Measurements from ENCODE around the gene UTS2. TPM values are rescaled to one million over a fixed set of nuclear protein-coding genes. Genes with fewer than 3 reads are reported as not detected.

The UTS2 gene
- total RNA-seq, 1 donor from 2014 or later, result not detected

GRCh38 chr1:7878027-7878426, 25.2 kb upstream of the UTS2 start:
- intact Hi-C loops (cut with micrococcal nuclease), result no loop called here
- Mint-ChIP-seq H3K27me3 (ENCODE audit: insufficient read depth) (peaks cover 4% of the 10 kb centered on the region), H3K9me3 (peaks cover 16% of the 10 kb centered on the region), H3K4me3 (no peak overlapping the region), H3K27ac (no peak overlapping the region), H3K4me1 (ENCODE audit: low read depth) (peaks cover 6% of the 10 kb centered on the region), H3K36me3 (ENCODE audit: low read depth) (no peaks in the 10 kb centered on the region)
- DNase-seq (ENCODE audit: low spot score), result no peak

- Mint-ChIP-seq H3K27ac (no peak overlapping the region), H3K36me3 (ENCODE audit: low read depth) (no peaks in the 10 kb centered on the region), H3K4me3 (no peak overlapping the region), H3K9me3 (peaks cover 16% of the 10 kb centered on the region), H3K4me1 (ENCODE audit: low read depth) (peaks cover 6% of the 10 kb centered on the region), H3K27me3 (ENCODE audit: insufficient read depth) (peaks cover 4% of the 10 kb centered on the region)
- intact Hi-C loops (cut with micrococcal nuclease), result no loop called here
- DNase-seq (ENCODE audit: low spot score), result no peak
Measured at GRCh38 chr1:7873801-7874795, 21.2 kb upstream of the UTS2 start.

DNA sequence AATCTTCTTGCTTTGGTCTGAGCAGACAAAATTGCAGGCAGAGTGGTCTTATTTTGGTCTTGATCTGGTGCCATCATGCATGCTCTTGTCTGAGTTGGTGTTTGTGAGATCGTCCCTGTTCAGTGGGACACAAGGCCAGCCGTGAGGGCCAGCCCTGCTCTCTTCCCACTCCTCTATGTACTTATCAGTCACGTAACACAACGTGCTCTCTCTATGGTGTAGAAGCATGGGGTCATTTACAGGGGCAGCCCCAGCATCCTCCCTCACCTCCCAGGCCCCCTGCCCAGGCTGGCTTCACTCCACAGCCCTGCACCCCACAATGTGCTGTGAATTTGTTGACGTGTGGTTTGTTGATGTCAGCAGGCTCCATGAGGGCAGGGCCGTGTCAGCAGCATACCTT, 18.3 kb upstream of the UTS2 start:
- no peaks in the 10 kb centered on the region for H3K4me1 Mint-ChIP-seq (ENCODE audit: low read depth)
- H3K27me3 Mint-ChIP-seq (ENCODE audit: insufficient read depth), result peaks cover under 1% of the 10 kb centered on the region
- no peak overlapping the region for H3K27ac Mint-ChIP-seq
- DNase-seq (ENCODE audit: low spot score), result no peak
- intact Hi-C loops (cut with micrococcal nuclease), result no loop called here
- no peaks in the 10 kb centered on the region for H3K36me3 Mint-ChIP-seq (ENCODE audit: low read depth)
- H3K4me3 Mint-ChIP-seq, result no peak overlapping the region
- H3K9me3 Mint-ChIP-seq, result no peaks in the 10 kb centered on the region

GRCh38 chr1:7869136-7869920, 16.5 kb upstream of the UTS2 start:
- DNase-seq (ENCODE audit: low spot score), result no peak
- H3K4me1 Mint-ChIP-seq (ENCODE audit: low read depth), result no peaks in the 10 kb centered on the region
- intact Hi-C loops (cut with micrococcal nuclease), result no loop called here
- H3K4me3 Mint-ChIP-seq, result no peak overlapping the region
- H3K36me3 Mint-ChIP-seq (ENCODE audit: low read depth), result no peaks in the 10 kb centered on the region
- peaks cover 2% of the 10 kb centered on the region for H3K27me3 Mint-ChIP-seq (ENCODE audit: insufficient read depth)
- H3K27ac Mint-ChIP-seq, result no peak overlapping the region
- no peaks in the 10 kb centered on the region for H3K9me3 Mint-ChIP-seq

GRCh38 chr1:7868070-7868780, 15.4 kb upstream of the UTS2 start:
- peaks cover 2% of the 10 kb centered on the region for H3K27me3 Mint-ChIP-seq (ENCODE audit: insufficient read depth)
- DNase-seq (ENCODE audit: low spot score), result no peak
- intact Hi-C loops (cut with micrococcal nuclease), result no loop called here
- no peaks in the 10 kb centered on the region for H3K36me3 Mint-ChIP-seq (ENCODE audit: low read depth)
- H3K9me3 Mint-ChIP-seq, result no peaks in the 10 kb centered on the region
- no peaks in the 10 kb centered on the region for H3K4me1 Mint-ChIP-seq (ENCODE audit: low read depth)
- no peak overlapping the region for H3K27ac Mint-ChIP-seq
- no peak overlapping the region for H3K4me3 Mint-ChIP-seq

DNA sequence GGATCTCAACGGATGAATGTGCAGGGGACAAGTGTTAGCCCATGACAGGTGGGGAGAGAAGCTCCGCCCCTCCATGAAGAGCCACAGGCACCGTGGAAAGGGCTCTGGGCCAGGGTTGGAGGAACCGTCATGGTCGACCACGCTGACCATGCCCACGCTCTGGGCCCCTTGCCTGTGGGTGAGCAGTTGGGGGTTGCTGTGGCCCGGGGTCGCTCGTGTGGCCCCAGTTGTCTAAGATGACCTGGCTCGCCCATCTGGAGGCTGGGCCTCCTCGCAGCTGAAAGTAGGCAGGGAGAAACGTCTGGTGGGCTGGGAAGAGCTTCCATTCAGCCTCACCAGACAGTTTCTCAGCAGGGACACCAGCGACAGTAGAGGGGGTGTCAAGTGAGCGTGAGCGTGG, 13.1 kb upstream of the UTS2 start:
- Mint-ChIP-seq H3K9me3 (no peaks in the 10 kb centered on the region), H3K4me3 (no peak overlapping the region), H3K4me1 (ENCODE audit: low read depth) (no peaks in the 10 kb centered on the region), H3K27ac (no peak overlapping the region), H3K27me3 (ENCODE audit: insufficient read depth) (peaks cover 2% of the 10 kb centered on the region), H3K36me3 (ENCODE audit: low read depth) (no peaks in the 10 kb centered on the region)
- DNase-seq (ENCODE audit: low spot score), result no peak
- intact Hi-C loops (cut with micrococcal nuclease), result no loop called here

- Mint-ChIP-seq H3K9me3 (no peaks in the 10 kb centered on the region), H3K4me3 (no peak overlapping the region), H3K27ac (no peak overlapping the region), H3K27me3 (ENCODE audit: insufficient read depth) (peaks cover 4% of the 10 kb centered on the region), H3K36me3 (ENCODE audit: low read depth) (no peaks in the 10 kb centered on the region), H3K4me1 (ENCODE audit: low read depth) (no peaks in the 10 kb centered on the region)
- intact Hi-C loops (cut with micrococcal nuclease), result no loop called here
- DNase-seq (ENCODE audit: low spot score), result no peak
Measured at GRCh38 chr1:7863756-7864328, 11.0 kb upstream of the UTS2 start.

- H3K9me3 Mint-ChIP-seq, result no peaks in the 10 kb centered on the region
- no peak overlapping the region for H3K27ac Mint-ChIP-seq
- H3K27me3 Mint-ChIP-seq (ENCODE audit: insufficient read depth), result peaks cover 4% of the 10 kb centered on the region
- no peak overlapping the region for H3K4me3 Mint-ChIP-seq
- intact Hi-C loops (cut with micrococcal nuclease), result no loop called here
- H3K4me1 Mint-ChIP-seq (ENCODE audit: low read depth), result no peaks in the 10 kb centered on the region
- no peak for DNase-seq (ENCODE audit: low spot score)
- H3K36me3 Mint-ChIP-seq (ENCODE audit: low read depth), result no peaks in the 10 kb centered on the region
Measured at GRCh38 chr1:7862211-7863060, 9.6 kb upstream of the UTS2 start.

DNA sequence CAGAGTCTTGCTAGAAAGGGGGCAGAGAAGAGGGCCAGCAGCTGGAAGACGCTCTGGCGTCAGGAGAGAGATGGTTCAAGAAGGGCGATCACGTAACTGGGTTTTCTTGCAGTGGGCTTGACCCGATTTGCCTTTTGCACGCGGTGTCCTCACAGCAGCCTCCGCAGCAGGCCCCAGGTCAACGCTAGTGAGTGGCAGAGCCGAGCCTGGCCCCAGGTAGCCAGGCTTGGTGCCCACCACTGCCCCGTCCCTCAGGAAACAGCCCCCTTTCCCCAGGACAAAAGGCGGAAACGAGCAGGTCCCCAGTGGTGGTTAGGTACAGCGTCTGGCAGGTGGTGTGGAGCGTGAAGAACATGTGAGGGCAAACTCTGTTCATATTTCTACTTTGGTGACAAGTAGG, 8.6 kb upstream of the UTS2 start:
- H3K27ac Mint-ChIP-seq, result no peak overlapping the region
- no peaks in the 10 kb centered on the region for H3K4me1 Mint-ChIP-seq (ENCODE audit: low read depth)
- H3K4me3 Mint-ChIP-seq, result no peak overlapping the region
- DNase-seq (ENCODE audit: low spot score), result no peak
- intact Hi-C loops (cut with micrococcal nuclease), result no loop called here
- H3K9me3 Mint-ChIP-seq, result no peaks in the 10 kb centered on the region
- peaks cover 4% of the 10 kb centered on the region for H3K27me3 Mint-ChIP-seq (ENCODE audit: insufficient read depth)
- no peaks in the 10 kb centered on the region for H3K36me3 Mint-ChIP-seq (ENCODE audit: low read depth)

- H3K27me3 Mint-ChIP-seq (ENCODE audit: insufficient read depth), result peaks cover 2% of the 10 kb centered on the region
- intact Hi-C loops (cut with micrococcal nuclease), result no loop called here
- H3K4me1 Mint-ChIP-seq (ENCODE audit: low read depth), result no peaks in the 10 kb centered on the region
- no peak overlapping the region for H3K27ac Mint-ChIP-seq
- no peak for DNase-seq (ENCODE audit: low spot score)
- H3K9me3 Mint-ChIP-seq, result no peaks in the 10 kb centered on the region
- H3K4me3 Mint-ChIP-seq, result no peak overlapping the region
- H3K36me3 Mint-ChIP-seq (ENCODE audit: low read depth), result no peaks in the 10 kb centered on the region
Measured at GRCh38 chr1:7860130-7860529, 7.3 kb upstream of the UTS2 start.

DNA sequence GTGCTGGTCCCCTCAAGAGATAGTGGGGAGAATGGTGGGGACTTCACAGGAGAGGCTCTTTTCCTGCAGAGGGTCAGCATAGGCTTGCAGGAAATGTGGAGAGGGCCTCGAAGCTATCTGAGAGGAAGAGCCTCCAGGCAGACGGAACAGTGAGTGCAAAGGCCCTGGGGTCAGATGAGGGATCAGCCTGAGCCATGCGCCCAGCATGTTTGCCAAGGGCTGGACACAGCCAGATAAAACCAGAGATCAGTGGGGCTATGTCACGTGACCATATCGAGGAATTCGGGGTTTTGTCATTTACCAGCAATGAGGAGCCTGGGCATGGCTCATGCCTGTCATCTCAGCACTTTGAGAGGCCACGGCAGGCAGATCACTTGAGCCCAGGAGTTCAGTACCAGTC, 6.5 kb upstream of the UTS2 start:
- Mint-ChIP-seq H3K4me1 (ENCODE audit: low read depth) (no peaks in the 10 kb centered on the region), H3K4me3 (no peak overlapping the region), H3K9me3 (no peaks in the 10 kb centered on the region), H3K36me3 (ENCODE audit: low read depth) (no peaks in the 10 kb centered on the region), H3K27ac (no peak overlapping the region), H3K27me3 (ENCODE audit: insufficient read depth) (peaks cover 2% of the 10 kb centered on the region)
- no peak for DNase-seq (ENCODE audit: low spot score)
- intact Hi-C loops (cut with micrococcal nuclease), result no loop called here

DNA sequence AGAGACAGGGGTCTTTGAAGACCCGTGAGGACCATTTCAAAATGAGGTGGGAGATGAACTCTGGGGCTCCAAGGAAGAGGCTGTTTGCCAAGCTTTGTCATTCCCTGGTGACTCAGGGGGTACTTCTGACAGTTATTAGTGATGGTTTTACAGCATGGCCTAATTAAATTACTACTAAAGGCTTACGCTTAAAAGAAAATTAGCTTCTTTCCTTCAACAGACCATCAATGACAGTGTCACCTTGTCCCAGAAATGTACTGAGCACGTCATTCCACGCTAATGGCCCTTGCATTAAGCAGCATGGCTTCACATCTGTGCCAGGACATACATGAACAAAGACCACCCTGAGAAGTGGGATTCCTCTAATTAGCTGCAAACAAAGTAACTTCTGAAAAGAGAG, 5.1 kb upstream of the UTS2 start:
- no peaks in the 10 kb centered on the region for H3K9me3 Mint-ChIP-seq
- intact Hi-C loops (cut with micrococcal nuclease), result no loop called here
- H3K27me3 Mint-ChIP-seq (ENCODE audit: insufficient read depth), result peaks cover 2% of the 10 kb centered on the region
- no peak for DNase-seq (ENCODE audit: low spot score)
- H3K27ac Mint-ChIP-seq, result no peak overlapping the region
- H3K4me3 Mint-ChIP-seq, result no peak overlapping the region
- H3K4me1 Mint-ChIP-seq (ENCODE audit: low read depth), result no peaks in the 10 kb centered on the region
- H3K36me3 Mint-ChIP-seq (ENCODE audit: low read depth), result no peaks in the 10 kb centered on the region
